ENCODE data around the gene RSPO3. TPM values are rescaled to one million over a fixed set of nuclear protein-coding genes. Genes with fewer than 3 reads are reported as not detected.

The RSPO3 gene
- total RNA-seq, 1 experiment from 2014 or later = not detected

DNA sequence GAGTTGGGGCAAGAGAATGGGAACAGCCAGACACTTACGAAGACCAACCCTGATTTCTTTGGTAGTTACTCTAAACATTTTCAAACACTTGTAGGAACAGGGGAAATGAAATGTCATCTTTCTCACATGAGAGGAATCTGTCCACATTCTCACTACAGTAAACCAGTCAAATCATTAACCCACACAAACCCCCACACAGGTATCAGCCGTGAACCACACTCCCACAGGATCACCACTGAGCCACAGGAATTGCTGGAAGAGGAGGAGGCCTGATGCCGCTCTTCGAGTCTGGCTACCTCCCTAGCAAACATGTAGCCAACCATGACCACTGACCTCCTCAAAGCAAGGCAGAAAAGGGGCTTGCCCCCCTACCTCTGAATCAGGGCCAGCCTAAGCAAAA is 6.9 kb upstream of the RSPO3 start:
- intact Hi-C loops (cut with micrococcal nuclease; ENCODE audit: unreplicated experiment) = no loop called here
- no peaks in the 10 kb centered on the region for H3F3A ChIP-seq (ENCODE audit: insufficient read depth, low read depth)
- peaks cover 12% of the 10 kb centered on the region; the same call in 1 of the 2 replicates for H3K27me3 ChIP-seq (ENCODE audit: insufficient read depth, low read depth)
- no peak for TF ChIP-seq EZH2 (IDR thresholded peaks at IDR 0.05; ENCODE audit: low read depth)
- TF ChIP-seq, protein P1, sequence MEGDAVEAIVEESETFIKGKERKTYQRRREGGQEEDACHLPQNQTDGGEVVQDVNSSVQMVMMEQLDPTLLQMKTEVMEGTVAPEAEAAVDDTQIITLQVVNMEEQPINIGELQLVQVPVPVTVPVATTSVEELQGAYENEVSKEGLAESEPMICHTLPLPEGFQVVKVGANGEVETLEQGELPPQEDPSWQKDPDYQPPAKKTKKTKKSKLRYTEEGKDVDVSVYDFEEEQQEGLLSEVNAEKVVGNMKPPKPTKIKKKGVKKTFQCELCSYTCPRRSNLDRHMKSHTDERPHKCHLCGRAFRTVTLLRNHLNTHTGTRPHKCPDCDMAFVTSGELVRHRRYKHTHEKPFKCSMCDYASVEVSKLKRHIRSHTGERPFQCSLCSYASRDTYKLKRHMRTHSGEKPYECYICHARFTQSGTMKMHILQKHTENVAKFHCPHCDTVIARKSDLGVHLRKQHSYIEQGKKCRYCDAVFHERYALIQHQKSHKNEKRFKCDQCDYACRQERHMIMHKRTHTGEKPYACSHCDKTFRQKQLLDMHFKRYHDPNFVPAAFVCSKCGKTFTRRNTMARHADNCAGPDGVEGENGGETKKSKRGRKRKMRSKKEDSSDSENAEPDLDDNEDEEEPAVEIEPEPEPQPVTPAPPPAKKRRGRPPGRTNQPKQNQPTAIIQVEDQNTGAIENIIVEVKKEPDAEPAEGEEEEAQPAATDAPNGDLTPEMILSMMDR (conservative IDR thresholded peaks at IDR 0.05) = no peak
- DNase-seq = peak in 1 of 2 experiments; percentile 12
- CTCF ChIA-PET = no interaction called here
- H4K20me1 ChIP-seq (ENCODE audit: insufficient read depth) = no peaks in the 10 kb centered on the region
- POLR2A ChIA-PET (ENCODE audit: unreplicated experiment) = no interaction called here
- no peak overlapping the region for H3K4me2 ChIP-seq
- no peaks in the 10 kb centered on the region for H3K36me3 ChIP-seq (ENCODE audit: low read depth)
- no peak overlapping the region for H2AFZ ChIP-seq
- H3K9me2 ChIP-seq (ENCODE audit: insufficient read depth) = no peaks in the 10 kb centered on the region
- no peak overlapping the region for H3K27ac ChIP-seq
- no peaks in the 10 kb centered on the region for H3K9me3 ChIP-seq (ENCODE audit: insufficient read depth, low read depth)
- no peaks in the 10 kb centered on the region for H3K79me2 ChIP-seq (ENCODE audit: low read depth)
- H3K4me3 ChIP-seq = no peak overlapping the region
- BruUV-seq (replicated peaks) = no TSS peak
- H3K4me1 ChIP-seq (replicated peaks; ENCODE audit: insufficient read depth) = no peaks in the 10 kb centered on the region

DNA sequence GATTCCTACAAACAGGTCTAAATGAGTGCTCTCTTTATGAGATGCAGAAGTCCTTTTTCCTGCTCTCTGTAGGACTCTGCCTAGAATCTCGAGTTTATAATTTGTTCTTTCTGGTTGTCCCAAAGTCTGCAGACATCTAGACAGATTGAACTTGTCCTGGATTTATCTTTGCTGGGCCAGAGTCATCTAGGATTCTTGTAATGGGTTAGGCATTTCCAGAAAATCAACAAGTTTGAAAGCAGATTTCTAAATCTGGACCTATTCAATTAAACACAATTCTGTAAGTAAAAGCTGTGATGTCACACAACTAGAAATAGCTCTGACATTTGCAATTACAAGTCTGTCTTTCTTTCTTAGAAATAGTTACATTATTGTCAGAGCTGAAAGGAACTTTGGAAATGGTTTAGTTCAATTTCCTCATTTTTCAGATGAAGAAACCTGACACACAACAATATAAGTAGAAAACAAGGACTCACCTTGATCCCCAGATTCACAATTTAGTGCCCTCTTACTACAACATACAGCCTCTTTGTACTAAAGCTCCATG is 4.2 kb upstream of the RSPO3 start:
- Histone ChIP-seq H3K9me2 (ENCODE audit: insufficient read depth) (no peaks in the 10 kb centered on the region), H3K4me1 (replicated peaks; ENCODE audit: insufficient read depth) (no peaks in the 10 kb centered on the region), H3K27ac (no peak overlapping the region), H2AFZ (no peak overlapping the region), H3F3A (ENCODE audit: insufficient read depth, low read depth) (no peaks in the 10 kb centered on the region), H3K79me2 (ENCODE audit: low read depth) (no peaks in the 10 kb centered on the region), H3K9me3 (ENCODE audit: insufficient read depth, low read depth) (no peaks in the 10 kb centered on the region), H3K4me3 (no peak overlapping the region), H4K20me1 (ENCODE audit: insufficient read depth) (no peaks in the 10 kb centered on the region), H3K27me3 (ENCODE audit: insufficient read depth, low read depth) (peaks cover 23% of the 10 kb centered on the region), H3K36me3 (ENCODE audit: low read depth) (no peaks in the 10 kb centered on the region), H3K4me2 (no peak overlapping the region)
- intact Hi-C loops (cut with micrococcal nuclease; ENCODE audit: unreplicated experiment) = no loop called here
- ChIA-PET CTCF (no interaction called here), POLR2A (ENCODE audit: unreplicated experiment) (no interaction called here)
- no TSS peak for BruUV-seq (replicated peaks)
- DNase-seq = peak in 1 of 2 experiments; percentile 5
- no peak for TF ChIP-seq EZH2 (IDR thresholded peaks at IDR 0.05; ENCODE audit: low read depth)
- TF ChIP-seq, protein P1 (conservative IDR thresholded peaks at IDR 0.05) = no peak

DNA sequence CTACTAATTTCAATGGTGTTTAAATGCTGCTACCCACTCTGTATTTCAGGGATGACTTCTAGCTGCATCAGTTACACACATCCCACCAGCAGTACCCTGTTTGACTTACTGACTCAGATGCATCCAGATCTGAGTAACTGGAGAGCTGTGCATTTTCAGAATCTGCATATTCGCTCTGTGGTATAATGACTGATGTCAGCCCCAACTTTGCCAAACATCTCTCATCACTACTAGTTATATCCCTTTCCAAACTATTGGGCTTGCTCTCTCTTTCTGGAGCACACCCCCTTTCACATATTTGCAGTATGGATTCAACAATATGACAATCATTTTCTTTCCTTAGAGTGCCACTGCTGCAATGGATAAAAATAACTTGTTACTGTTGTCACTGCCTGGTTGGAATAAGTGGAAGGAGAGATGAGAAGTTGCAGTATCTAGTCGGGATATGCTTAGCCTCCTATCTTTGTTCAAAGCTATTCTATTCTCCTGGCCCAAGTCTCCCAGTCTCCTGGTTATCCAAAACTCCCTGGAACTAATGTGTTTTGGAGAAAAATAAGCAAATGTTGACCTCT is 3.3 kb upstream of the RSPO3 start:
- Histone ChIP-seq H3K79me2 (ENCODE audit: low read depth) (no peaks in the 10 kb centered on the region), H3K4me2 (no peak overlapping the region), H3K9me2 (ENCODE audit: insufficient read depth) (no peaks in the 10 kb centered on the region), H3K27me3 (ENCODE audit: insufficient read depth, low read depth) (peaks cover 32% of the 10 kb centered on the region), H3K4me1 (replicated peaks; ENCODE audit: insufficient read depth) (no peaks in the 10 kb centered on the region), H3K27ac (no peak overlapping the region), H3K36me3 (ENCODE audit: low read depth) (no peaks in the 10 kb centered on the region), H3F3A (ENCODE audit: insufficient read depth, low read depth) (no peaks in the 10 kb centered on the region), H3K4me3 (no peak overlapping the region), H2AFZ (no peak overlapping the region), H3K9me3 (ENCODE audit: insufficient read depth, low read depth) (no peaks in the 10 kb centered on the region), H4K20me1 (ENCODE audit: insufficient read depth) (no peaks in the 10 kb centered on the region)
- ChIA-PET POLR2A (ENCODE audit: unreplicated experiment) (interaction anchor here (0.5 kb wide), 1 partner anchor 322 kb away, joined by 3 read pairs; no protein-coding TSS in a partner anchor), CTCF (no interaction called here)
- TF ChIP-seq, protein P1 (conservative IDR thresholded peaks at IDR 0.05) = no peak
- TF ChIP-seq EZH2 (IDR thresholded peaks at IDR 0.05; ENCODE audit: low read depth) = no peak
- intact Hi-C loops (cut with micrococcal nuclease; ENCODE audit: unreplicated experiment) = no loop called here
- no TSS peak for BruUV-seq (replicated peaks)
- peak in 1 of 2 experiments; percentile 19 for DNase-seq
